ENCODE data around the gene SRP14.
"Not testable (repeated sequence)": the region's sequence is repeated elsewhere in the genome, so short reads cannot be mapped to it uniquely, and the experiment has no call there.

SRP14 gene

GRCh38 chr15:40048926-40049475 lies 10.0 kb upstream of the SRP14 start:
- DNase-seq: no peak

- DNase-seq: no peak
Measured at GRCh38 chr15:40048211-40048792, 9.3 kb upstream of the SRP14 start.

GRCh38 chr15:40047415-40048210 lies 8.6 kb upstream of the SRP14 start:
- no peak for DNase-seq

- no peak for DNase-seq
Measured at GRCh38 chr15:40046721-40047414, 7.9 kb upstream of the SRP14 start.

- DNase-seq: no peak
Measured at GRCh38 chr15:40045572-40046217, 6.7 kb upstream of the SRP14 start.

GRCh38 chr15:40044717-40045571 lies 6.0 kb upstream of the SRP14 start:
- DNase-seq: peak in 1 of 2 experiments; percentile 59

- no peak for DNase-seq
Measured at GRCh38 chr15:40043927-40044716, 5.1 kb upstream of the SRP14 start.

GRCh38 chr15:40042791-40043320 lies 3.9 kb upstream of the SRP14 start:
- DNase-seq: no peak

- no peak for DNase-seq
Measured at GRCh38 chr15:40040770-40041169, 1.8 kb upstream of the SRP14 start.

- DNase-seq: no peak
Measured at GRCh38 chr15:40040293-40040635, 1.3 kb upstream of the SRP14 start.

- DNase-seq: no peak
Measured at GRCh38 chr15:40038275-40038637, 725 bp downstream of the SRP14 start.

- no peak for DNase-seq
Measured at GRCh38 chr15:40037721-40038120, 1.3 kb downstream of the SRP14 start.

- not testable (repeated sequence) for DNase-seq
Measured at GRCh38 chr15:40035182-40035581, 3.8 kb downstream of the SRP14 start.

GRCh38 chr15:40034186-40034946 lies 4.6 kb downstream of the SRP14 start:
- no peak for DNase-seq

GRCh38 chr15:40032125-40032839 lies 6.7 kb downstream of the SRP14 start:
- no peak for DNase-seq

GRCh38 chr15:40031300-40031699 lies 7.7 kb downstream of the SRP14 start:
- DNase-seq: no peak

- no peak for DNase-seq
Measured at GRCh38 chr15:40029979-40030893, 8.7 kb downstream of the SRP14 start.

- no peak for DNase-seq
Measured at GRCh38 chr15:40028853-40029252, 10.1 kb downstream of the SRP14 start.

GRCh38 chr15:40028193-40028592 lies 10.8 kb downstream of the SRP14 start:
- no peak for DNase-seq

Measured in NCI-H187 (cell line).